ENCODE results near the gene TATDN2.

Gene TATDN2, protein sequence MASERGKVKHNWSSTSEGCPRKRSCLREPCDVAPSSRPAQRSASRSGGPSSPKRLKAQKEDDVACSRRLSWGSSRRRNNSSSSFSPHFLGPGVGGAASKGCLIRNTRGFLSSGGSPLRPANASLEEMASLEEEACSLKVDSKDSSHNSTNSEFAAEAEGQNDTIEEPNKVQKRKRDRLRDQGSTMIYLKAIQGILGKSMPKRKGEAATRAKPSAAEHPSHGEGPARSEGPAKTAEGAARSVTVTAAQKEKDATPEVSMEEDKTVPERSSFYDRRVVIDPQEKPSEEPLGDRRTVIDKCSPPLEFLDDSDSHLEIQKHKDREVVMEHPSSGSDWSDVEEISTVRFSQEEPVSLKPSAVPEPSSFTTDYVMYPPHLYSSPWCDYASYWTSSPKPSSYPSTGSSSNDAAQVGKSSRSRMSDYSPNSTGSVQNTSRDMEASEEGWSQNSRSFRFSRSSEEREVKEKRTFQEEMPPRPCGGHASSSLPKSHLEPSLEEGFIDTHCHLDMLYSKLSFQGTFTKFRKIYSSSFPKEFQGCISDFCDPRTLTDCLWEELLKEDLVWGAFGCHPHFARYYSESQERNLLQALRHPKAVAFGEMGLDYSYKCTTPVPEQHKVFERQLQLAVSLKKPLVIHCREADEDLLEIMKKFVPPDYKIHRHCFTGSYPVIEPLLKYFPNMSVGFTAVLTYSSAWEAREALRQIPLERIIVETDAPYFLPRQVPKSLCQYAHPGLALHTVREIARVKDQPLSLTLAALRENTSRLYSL

DNA sequence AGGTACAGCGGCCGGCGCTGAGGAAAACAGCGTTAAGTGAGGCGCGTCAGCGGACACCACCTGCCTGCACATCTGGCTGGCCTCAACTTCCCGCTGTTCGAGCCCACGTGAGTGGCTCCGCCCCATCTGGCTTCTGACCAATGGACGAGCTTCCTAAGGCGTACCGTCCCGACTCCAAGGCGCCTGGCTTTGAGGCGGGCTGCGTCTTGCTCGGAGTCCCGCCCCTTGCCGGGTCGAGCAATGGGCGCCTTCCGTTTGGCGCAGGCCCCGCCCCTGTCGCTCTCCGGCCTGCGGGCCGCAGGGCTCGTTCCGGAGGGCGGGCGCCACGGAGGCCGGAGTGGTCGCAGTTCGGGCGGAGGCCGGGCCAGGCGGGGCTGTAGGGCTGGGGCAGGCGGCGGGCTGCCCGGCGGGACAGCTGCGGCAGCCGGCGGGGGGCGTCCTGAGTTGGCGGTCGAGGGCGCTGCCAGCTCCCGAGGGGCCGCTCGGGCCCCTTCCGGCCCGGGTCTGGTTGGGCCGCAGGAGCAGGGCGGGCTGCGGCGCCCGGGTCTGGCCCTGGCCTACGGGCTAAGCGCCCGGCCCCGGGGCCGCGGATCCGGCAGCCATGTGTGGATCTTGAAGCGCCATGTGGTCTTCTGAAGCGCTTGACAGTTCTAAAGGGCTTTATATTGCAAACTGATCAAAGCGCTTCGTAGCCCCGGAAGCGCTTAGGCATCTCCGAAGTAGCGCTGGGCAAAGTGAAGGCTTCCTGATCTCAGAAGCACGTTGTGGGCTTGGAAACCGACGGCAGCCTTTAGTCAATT, at the start of gene TATDN2:
TATDN2 (plus strand) TSS at position 276 of the 800 bp plus-strand sequence. CDS start 742 bp downstream, outside the sequence.
- peak; percentile 78 to 87 (median 84) for DNase-seq

DNA sequence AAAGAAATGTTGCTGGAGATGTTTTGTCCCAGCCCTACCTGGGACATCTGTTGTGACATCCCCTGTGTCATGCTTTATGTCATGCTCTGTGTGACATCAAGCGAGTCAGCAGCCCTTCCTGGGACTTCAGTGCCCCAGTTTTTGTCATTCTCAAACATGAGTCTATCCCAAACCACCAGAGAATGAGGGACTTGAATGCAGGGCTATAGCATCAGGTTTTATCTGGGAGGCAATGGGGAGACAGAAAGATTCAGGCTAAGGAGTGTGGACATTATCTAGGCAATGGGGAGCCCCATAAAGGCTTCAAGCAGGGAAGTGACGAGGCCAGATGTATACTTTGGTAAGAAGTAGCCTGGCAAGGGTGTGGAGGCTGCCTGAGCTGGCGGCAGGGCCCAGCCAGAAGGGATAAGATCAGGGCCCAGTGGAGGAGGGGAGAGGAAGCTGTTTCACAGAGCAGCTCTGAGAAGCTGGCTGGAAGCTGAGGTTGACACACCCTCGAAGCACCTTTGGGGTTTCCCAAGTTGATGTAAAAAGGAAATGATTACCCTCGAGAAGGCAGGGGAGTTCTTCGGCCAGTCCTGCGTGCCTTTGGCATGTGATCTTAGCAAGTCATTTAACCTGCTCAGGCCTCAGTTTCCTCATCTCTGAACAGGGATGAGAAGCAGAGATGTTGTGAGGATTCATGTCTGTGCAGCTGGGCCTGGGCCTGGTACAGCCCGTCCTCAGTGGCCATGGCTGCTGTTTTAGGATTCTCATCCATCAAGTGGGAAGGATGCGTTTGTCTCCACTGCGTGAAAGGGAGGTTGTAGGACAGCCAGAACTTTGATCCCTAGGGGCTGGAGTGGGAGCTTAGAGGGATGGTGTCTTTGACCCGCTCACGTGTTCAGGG, 49.3 kb upstream of the TATDN2 start:
- peak in 2 of 4 experiments; percentile 33 to 37 for DNase-seq

DNA sequence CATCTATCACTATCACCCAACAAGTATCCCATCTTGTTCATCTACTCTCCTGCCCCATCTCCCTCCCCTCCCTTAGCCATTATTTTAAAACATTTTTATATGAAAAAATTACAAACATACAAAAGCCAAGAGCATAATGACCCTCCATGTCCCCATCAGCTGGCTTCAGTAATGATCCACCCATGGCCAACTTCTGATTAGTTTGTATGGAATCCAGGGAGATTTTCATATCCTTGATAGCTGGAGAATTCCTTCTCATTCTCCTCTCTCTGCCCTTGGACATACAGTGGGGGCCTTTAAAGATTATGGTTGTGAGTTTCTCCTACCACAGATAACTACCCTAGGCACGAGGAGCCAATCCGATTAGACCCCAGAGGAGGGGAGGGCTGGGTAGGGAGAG, 43.3 kb upstream of the TATDN2 start:
- no peak for DNase-seq

DNA sequence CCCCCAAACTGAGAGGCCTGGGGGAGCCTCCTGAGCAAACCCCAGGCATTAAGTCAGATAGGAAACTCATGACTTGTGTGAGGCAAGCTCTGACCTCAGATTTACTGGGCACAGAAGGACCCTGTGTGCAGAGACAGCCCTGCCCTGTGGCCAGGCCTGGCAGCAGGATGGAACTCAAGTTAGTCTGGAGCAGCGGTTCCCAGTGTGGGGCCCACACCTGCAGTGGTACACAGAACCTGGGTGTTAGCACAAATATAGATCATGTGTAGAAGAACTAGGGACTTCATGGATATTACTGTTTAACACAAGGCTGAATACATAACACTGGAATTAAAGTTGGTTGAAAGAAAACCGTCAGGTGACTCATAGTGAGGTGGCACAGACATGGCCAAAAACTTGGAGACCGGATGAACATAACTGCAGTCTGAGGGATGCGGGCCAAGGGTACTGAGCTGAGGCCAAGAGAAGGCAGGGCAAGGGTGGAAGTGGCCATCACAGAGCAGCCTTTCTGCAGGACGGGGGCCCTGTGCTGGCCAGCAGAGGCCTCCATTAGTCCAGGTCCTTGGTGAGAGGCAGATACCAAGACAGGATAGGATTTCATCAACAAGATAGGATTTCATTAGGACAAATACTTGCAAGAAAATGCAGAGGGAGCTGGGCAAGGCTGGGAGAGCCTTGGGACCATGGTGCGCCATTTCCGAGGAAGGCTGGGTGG, 42.7 kb upstream of the TATDN2 start:
- DNase-seq: no peak

DNA sequence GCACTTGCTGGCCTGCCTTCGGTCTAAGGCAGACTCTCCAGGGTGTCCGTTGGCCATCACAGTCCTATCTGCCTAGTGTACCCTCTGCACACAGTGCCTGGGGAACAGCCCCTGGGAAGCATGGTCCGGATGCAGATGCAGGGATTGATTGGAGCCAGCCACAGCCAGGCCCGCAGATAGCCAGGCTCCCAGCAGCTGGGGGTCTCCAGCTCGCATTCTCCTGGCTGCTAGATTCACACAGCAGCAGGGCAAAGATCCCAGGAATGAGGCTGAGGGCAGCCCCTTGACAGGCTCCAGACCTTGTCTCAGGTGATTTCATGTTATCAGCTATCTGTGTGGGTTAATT, 42.1 kb upstream of the TATDN2 start:
- no peak for DNase-seq

DNA sequence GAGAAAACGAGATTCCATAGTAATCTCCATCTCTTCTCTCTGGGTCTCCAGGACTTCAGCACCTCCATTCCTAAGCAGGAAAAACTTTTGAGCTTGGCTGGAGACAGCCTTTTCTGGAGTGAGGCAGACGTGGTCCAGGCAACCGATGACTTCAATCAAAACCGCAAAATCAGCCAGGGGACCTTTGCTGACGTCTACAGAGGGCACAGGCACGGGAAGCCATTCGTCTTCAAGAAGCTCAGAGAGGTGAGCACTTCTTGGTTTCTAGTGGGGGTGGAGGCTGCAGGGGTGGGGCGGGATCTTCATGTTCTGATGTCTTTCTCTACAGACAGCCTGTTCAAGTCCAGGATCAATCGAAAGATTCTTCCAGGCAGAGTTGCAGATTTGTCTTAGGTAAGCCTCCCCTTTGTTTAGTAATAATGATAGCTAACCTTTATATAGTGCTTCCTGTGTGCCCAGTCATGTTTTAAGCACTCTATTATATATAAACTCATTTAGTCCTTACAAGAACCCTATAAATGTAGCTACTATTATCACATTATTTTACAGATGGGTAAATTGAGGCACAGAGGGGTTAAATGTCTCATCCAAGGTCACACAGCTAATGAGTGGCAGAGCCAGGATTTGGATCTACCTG, 35.0 kb upstream of the TATDN2 start:
- DNase-seq: no peak

DNA sequence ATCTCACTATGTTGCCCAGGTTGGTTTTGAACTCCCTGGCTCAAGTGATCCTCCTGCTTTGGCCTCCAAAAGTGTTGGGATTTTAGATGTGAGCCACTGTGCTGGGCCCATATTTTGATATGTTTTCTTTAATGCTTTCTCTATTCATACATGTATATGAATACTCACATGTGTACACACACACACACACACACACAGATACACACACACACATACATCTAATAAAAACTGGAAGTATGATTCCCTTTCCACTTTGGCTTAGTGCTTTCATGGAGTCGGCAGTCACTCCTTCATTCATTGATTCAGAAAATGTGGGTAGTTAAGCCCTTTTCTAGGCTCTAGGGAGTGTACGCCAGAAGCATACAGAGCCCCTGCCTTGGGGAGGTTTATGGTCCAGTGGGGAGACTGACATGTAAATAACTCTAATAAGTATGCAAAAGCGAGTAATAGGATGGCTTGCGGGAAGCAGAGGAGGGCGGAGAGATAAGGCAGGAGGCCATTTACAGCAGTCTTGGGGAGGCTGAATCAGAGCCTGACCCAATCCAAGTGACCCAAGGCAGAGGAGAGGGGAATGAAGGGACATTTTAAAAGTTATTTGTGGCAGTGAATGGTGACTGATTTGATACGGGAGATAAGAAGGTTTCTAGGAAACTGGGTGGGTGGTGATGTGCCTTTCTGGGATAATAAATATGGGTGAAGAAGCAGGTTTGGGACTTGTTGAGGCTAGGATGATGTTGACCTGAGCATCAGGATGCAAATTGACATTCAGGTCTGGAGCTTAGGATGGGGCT, 32.5 kb upstream of the TATDN2 start:
- DNase-seq: no peak

DNA sequence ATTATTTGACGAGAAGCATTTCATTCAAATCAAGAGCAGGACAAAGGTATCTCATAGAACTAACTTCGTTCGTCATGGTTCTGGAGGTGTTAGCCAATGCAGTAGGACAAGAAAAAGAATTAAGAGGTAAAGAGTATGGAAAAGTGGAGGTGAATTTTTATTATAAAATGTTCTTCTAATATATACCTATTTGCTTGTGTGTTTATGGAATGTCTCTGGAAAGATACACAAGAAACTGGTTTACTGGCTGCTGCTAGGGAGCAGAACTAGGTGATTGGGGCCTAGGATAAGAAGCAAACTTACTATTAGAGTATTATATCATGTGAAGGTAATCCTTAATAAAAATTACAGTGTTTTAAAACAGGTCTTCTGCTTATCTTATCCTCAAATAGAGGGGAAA, 30.9 kb upstream of the TATDN2 start:
- DNase-seq: no peak

DNA sequence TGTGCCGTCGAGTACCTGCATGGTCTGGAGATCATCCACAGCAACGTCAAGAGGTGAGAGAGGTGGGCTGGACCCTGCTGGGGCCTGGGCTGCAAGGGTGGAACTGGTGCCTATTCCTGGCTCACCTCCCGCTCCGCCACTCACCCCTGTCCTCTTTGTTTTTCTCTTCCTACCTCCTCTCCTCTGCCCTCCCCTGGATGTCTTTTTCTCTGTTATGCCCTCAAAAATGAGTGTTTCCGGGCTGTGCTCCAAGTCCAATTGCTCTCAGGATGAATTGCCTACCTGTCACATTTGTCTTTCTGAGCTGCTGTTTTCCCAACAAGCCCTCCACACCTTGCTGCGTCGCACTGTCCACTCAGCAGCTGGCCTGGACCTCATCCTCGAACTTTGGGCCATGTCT, 28.5 kb upstream of the TATDN2 start:
- DNase-seq: no peak

DNA sequence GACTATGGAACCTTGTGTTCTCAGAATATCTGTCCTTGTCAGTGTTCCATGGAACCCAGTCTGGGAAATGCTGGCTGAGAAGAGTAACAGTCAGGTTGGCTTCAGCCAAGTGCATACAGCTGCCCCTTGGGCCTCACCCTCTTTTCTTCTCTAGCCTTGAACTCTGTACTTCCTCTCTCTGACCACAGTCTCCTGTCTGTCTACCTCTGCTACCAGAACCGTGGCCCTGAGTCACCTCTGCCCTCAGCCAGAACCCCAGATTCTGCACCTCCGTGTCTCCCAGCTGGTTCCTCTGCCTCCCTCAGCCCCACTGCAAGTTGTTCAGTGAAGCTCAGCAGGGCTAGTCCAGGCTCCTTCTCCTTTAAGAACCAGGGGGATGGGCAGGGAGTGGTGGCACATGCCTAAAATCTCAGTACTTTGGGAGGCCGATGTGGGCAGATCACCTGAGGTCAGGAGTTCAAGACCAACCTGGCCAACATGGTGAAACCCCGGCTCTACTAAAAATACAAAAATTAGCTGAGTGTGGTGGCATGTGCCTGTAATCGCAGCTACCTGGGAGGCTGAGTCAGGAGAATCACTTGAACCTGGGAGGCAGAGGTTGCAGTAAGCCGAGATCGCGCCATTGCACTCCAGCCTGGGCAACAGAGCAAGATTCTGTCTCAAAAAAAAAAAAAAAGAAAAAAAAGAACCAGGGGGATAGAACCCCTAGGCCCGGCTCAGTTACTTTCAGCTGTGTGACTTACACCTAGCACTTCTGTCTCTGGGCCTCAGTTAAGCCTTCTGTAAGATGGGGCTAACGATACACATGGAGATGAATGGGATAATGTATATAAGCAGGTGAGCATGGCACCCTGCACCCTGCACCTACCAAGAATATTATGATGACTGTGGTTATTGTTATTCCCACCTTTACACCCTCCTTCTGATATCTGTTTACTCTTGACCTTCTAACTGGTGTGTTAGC, 24.3 kb upstream of the TATDN2 start:
- DNase-seq: peak in 1 of 4 experiments; percentile 12

DNA sequence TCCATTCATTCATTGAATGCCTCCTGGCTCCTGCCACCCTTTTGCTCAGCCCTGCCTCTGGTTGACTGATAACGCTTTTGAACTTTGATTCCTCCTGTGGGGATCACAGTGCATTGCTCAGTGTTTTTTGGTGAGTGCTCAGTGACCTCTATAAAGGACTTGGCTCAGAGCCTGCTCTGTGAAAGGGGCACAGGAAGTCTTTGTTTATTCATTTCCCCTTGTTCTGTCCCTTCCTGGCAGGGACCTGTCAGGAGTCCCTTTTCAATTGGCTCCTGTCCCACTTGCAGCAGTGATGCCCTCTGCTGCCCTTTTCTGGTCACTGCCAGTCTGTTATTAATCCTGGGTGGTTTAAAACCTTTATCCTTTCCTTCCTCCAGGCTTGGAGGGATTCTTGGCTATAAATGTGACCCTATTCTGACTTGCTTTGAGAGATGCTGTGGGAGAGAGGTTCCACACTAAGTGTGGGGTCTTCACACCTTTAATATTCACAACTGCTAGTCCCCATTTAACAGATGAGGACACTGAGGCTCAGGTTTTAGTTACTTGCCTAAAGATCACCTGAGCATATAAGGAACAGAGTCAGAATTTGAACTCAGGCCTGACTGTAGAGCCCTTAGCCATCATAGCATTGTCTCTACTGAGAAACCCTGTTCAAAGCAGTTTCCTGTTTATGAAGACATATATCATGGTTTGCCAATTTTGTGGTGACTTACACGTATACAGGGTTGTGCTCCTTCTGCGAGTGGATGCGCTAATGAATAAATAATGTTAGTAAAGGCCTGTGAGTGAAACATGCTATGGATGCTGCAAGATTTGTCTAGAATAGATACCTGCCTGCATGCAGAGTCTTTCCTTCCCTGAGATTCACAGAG, 23.2 kb upstream of the TATDN2 start:
- peak in 3 of 4 experiments; percentile 19 to 46 (median 19) for DNase-seq

DNA sequence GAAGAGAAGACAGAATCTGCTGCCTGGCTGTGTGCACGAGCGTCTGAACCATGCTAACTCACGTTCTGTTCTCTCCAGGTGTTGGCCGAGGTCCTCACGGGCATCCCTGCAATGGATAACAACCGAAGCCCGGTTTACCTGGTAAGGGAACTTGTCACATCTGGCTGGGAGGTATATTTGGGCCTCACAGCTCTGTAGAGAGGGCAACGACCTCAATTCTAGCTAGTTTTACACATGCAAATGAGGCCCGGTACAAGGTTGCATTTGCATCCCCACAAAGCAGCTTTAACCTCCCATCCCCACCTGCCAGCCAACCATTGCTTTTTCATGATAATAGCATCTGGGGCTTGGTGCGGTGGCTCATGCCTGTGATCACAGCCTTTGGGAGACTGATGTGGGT, 22.0 kb upstream of the TATDN2 start:
- no peak for DNase-seq

DNA sequence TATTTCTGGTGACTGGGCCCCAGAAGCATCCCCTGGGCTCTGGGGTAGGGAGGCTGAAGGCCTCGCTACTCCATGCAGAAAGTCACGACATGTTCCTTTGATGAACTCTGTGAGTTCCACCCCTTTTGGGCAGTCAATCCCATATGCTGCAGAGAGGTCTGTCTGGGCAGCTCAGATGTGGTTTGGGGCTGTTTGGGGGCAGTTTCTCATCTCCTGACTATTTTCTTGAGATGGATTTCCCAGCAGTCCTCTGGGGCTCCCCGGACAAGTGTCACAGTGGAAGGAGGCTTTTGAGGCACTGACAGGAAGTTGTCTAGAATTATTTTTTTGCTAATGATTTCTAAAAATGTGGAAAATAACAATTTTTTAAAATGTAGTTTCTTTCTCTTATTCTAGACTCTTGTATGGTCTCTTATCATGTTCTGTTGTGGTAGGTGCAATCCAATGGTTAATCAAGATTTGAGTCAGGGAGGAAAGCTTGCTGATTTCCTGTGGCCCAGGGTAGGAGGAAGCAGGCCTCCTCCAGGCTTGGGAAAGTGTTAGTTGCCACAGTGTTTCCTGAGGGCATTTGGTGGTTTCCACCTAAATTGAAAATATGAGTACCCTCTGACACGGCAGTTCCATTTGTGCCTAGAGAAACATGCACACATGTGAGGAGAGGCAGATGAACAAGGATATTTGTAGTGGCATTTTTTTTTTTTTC, 19.9 kb upstream of the TATDN2 start:
- DNase-seq: no peak

DNA sequence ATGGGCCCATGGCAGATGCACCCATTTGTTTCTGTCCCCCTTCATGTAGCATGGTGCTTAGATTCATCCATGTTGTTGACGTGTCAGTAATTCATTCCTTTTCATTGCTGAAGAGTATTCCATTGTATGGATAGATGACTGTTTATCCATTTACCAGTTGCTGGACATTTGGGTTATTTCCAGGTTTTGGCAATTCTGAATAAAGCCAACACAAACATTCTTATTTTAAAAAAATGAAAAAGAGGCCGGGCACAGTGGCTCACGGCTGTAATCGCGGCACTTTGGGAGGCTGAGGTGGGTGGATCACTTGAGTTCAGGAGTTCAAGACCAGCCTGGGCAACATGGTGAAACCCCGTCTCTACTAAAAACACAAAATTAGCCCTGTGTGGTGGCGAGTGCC, 18.7 kb upstream of the TATDN2 start:
- DNase-seq: no peak

DNA sequence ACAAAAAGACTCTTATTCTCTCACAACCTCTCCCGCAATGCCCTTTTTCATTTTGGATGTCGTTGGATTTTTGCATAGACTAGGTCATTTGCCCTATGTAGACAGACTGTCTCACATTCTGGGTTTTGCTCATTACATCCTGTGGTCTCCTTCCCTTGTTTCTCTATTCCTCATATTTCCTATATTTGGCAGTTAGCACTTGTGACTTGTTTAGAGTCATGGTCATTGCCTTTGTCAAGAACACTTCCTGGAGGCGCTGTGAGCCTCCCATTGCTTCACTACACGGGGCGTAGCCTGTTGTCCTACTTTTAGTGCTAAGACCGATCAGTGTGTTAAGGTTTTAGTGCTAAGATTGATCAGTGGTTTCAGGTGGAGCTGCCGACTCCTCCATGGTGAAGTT, 16.1 kb upstream of the TATDN2 start:
- DNase-seq: no peak

DNA sequence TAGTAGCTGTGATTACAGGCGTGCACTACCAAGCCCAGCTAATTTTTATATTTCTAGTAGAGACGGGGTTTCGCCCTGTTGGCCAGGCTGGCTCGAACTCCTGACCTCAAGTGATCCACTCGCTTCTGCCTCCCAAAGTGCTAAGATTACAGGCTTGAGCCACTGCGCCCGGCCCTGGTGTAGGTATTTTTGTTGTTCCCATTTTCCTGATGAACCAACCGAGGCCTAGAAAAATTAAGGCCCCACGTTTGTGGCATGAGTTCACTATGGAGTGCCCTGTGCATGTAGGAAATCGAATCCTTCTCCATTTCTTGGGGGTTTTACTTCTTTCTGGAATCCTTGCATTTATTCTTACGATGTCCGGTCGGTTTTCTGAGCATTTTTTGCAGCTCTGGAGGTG, 14.3 kb upstream of the TATDN2 start:
- no peak for DNase-seq

DNA sequence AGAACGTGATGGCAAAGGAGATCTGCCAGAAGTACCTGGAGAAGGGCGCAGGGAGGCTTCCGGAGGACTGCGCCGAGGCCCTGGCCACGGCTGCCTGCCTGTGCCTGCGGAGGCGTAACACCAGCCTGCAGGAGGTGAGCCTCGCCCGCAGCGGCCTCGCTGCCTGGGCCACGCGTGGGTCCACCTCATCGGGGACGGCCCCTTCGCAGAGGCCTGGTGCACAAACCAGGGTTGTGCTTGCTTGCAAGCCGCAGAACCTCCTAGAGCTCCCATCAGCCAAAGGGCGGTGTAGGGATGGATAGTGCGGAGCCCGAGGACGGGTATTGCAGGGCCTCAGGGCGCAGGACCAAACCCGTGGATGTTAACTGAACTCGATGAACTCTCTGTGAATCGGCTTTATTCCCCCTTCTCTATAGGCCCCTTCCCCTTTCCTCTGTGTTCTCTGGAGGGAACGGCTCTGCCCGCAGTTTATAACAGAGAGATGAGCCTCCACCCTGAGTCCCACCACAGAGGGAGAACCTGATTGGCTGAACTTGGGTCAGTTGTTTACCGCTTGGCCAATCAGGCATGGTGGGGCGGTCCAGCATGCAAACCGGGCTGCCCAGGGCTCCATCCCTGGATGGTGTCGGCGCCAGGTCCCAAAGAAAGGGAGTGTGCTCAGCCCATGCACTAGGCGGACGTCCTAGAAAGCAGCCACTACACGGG, 13.6 kb upstream of the TATDN2 start:
- DNase-seq: no peak
